ENCODE data around the gene EVI5L.

GRCh38 chr19:7912144-7912696 lies 82.2 kb downstream of the EVI5L start:
- no peak for TF ChIP-seq ZNF565 (CRISPR knock-in tag; conservative IDR thresholded peaks at IDR 0.05; ENCODE audit: low read depth)
- TF ChIP-seq PATZ1 (CRISPR knock-in tag; IDR thresholded peaks at IDR 0.05; ENCODE audit: borderline replicate concordance), result no peak
- TF ChIP-seq ZFP3 (CRISPR knock-in tag; IDR thresholded peaks at IDR 0.05), result no peak
- TF ChIP-seq CREB5 (CRISPR knock-in tag; IDR thresholded peaks at IDR 0.05; ENCODE audit: low read depth), result no peak
- no peak for TF ChIP-seq ZFP30 (CRISPR knock-in tag; IDR thresholded peaks at IDR 0.05)
- no peak for TF ChIP-seq SNAI2 (CRISPR knock-in tag; IDR thresholded peaks at IDR 0.05)
- no peak for TF ChIP-seq RARB (CRISPR knock-in tag; IDR thresholded peaks at IDR 0.05)
- TF ChIP-seq CSDC2 (CRISPR knock-in tag; IDR thresholded peaks at IDR 0.05), result no peak
- TF ChIP-seq ZNF70 (CRISPR knock-in tag; IDR thresholded peaks at IDR 0.05), result no peak
- no peak for TF ChIP-seq TCF4 (CRISPR knock-in tag; IDR thresholded peaks at IDR 0.05; ENCODE audit: borderline replicate concordance)
- TF ChIP-seq ARNTL (CRISPR knock-in tag; IDR thresholded peaks at IDR 0.05; ENCODE audit: borderline replicate concordance, low read depth), result no peak
- TF ChIP-seq ISL1 (CRISPR knock-in tag; IDR thresholded peaks at IDR 0.05), result no peak
- TF ChIP-seq BACH2 (CRISPR knock-in tag; IDR thresholded peaks at IDR 0.05; ENCODE audit: borderline replicate concordance), result no peak
- no peak for TF ChIP-seq OSR1 (CRISPR knock-in tag; IDR thresholded peaks at IDR 0.05)
